ENCODE results near the gene RNF150. TPM values are rescaled to one million over a fixed set of nuclear protein-coding genes. Genes with fewer than 3 reads are reported as not detected.

Gene RNF150
- total and polyA plus RNA-seq, 2 of the 8 experiments (the other 6 are each of a cell fraction or from before 2014, with no cell fraction given), result 3.4 to 4.8 TPM

DNA sequence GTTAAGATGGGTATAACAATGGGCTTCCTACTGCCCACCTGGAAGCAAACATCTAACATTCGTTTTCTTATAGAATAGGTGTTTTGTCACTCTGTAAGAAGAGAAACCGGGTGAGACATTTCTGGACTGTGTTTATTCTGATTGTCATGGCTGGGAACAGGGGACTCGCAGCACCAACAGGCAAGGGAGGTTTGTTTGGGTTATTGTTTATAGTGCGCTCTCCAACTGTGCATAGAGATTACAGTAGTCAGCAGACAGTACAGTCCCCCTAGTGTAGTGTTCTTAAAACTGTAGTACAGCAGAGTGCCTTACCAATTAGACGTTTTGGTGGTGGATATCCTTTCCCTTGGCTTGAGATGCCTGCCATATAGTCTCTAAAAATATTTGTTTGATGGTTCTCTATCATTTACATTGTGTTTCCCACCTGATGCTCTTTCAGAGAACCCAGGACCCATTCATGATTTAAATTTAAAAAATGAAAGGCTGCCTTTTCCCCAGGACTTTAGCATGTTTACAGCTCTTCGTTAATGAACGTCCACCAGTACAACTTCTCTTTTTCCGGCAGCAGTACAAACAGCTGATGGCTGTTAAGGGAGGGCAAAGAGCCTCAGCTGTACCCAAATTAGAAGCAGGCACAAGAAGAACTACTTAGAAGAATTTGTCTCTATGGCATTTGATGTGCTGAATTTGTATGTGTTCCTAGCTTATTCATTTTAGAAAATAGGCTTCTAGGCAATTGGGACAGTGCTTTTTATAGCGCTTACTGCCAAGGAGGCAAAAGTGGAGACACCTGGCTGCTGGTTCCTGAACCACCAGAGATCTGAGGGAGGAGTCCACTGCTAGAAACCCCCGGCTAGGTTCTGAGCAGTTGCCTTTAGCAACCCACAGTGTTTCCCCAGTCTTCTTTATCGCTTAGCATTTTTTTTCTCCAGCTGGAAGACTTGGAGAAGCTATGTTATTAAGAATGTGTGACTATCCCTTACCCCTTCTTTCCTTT, 1.0 kb upstream of the RNF150 start (continued):
- TF ChIP-seq SIRT6 (IDR thresholded peaks at IDR 0.05; ENCODE audit: low read length), result no peak
- no peak for TF ChIP-seq KDM1A (IDR thresholded peaks at IDR 0.05; ENCODE audit: borderline replicate concordance, low read length)
- TF ChIP-seq HDAC6 (IDR thresholded peaks at IDR 0.05; ENCODE audit: low read depth, low read length), result no peak
- no peak for TF ChIP-seq ATF2 (IDR thresholded peaks at IDR 0.05; ENCODE audit: low read length)
- no peak for TF ChIP-seq ATF3 (IDR thresholded peaks at IDR 0.05; ENCODE audit: insufficient read depth, low read depth, low read length)
- TF ChIP-seq NANOG (IDR thresholded peaks at IDR 0.05; ENCODE audit: insufficient read depth, low read depth, low read length, poor library complexity, severe bottlenecking), result no peak
- TF ChIP-seq TEAD4 (IDR thresholded peaks at IDR 0.05; ENCODE audit: low read depth, low read length), result no peak
- TF ChIP-seq BRCA1 (IDR thresholded peaks at IDR 0.05; ENCODE audit: low read depth, low read length), result no peak

Measured in H1 (cell line).